GM23338 (cell line): Measurements from ENCODE around the gene AGAP1.

Experiments used
- CREB1 ChIP-seq: fragments of 250-450 bp; sonication (Bioruptor Pico); IDR thresholded peaks from 2 replicates; pipeline ENCODE4 v1.5.0; 2020; ENCODE audit warnings: low read depth, mild to moderate bottlenecking, moderate library complexity
- EZH2 ChIP-seq: fragments of 200-600 bp; sonication (generic); IDR thresholded peaks from one replicate; pipeline ENCODE4 v1.8.0; 2017; ENCODE audit warnings: antibody characterized with exemption, mild to moderate bottlenecking, low read depth; ENCODE audit not compliant: unreplicated experiment
- EZH2phosphoT487 ChIP-seq: fragments of 200-600 bp; sonication (generic); IDR thresholded peaks from one replicate; pipeline ENCODE4 v1.8.1; 2018; ENCODE audit warnings: antibody characterized with exemption; ENCODE audit not compliant: unreplicated experiment
- POLR2AphosphoS5 ChIP-seq: IDR thresholded peaks from 2 replicates; pipeline ENCODE4 v1.6.1; 2016; ENCODE audit warnings: antibody characterized with exemption, low read depth
- ZNF114 ChIP-seq: fragments of 250-450 bp; sonication (Bioruptor Pico); IDR thresholded peaks from 2 replicates; pipeline ENCODE4 v1.5.0; 2020; ENCODE audit warnings: mild to moderate bottlenecking, moderate library complexity
- TF ChIP-seq, protein P1 (sequence below), 2 experiments: fragments of 200-600 bp in 1 of 2; sonication (generic) in 1 of 2; conservative IDR thresholded peaks; 2 replicates each; pipeline versions ENCODE4 v1.5.1 to v1.6.1; 2016 to 2017; ENCODE audit warnings: antibody characterized with exemption in 2 of 2, low read depth in 2 of 2, mild to moderate bottlenecking in 2 of 2, moderate library complexity in 1 of 2
- TF ChIP-seq, protein P2 (sequence below): IDR thresholded peaks from 2 replicates; pipeline ENCODE4 v1.6.1; 2016; ENCODE audit warnings: antibody characterized with exemption

DNA sequence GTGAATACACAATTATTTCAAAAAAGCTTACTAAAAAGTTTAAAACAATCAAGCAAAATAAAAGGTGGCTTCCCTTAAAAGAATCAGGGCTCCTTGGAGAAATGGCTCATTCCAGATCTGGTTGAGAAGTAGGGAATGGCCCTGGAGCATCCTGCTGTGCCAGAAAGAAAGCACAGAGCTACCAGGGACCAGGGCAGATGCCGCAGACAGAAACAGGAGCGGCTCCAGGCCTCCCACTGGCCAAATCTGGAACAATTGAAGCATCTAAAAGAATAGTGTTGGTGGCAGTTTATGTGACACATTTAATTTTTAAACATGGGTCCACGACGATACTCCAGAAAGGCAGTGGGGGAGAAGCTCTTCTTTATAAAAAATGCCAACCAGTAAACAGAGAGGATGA lies 598.9 kb downstream of the AGAP1 start:
- TF ChIP-seq, protein P1, sequence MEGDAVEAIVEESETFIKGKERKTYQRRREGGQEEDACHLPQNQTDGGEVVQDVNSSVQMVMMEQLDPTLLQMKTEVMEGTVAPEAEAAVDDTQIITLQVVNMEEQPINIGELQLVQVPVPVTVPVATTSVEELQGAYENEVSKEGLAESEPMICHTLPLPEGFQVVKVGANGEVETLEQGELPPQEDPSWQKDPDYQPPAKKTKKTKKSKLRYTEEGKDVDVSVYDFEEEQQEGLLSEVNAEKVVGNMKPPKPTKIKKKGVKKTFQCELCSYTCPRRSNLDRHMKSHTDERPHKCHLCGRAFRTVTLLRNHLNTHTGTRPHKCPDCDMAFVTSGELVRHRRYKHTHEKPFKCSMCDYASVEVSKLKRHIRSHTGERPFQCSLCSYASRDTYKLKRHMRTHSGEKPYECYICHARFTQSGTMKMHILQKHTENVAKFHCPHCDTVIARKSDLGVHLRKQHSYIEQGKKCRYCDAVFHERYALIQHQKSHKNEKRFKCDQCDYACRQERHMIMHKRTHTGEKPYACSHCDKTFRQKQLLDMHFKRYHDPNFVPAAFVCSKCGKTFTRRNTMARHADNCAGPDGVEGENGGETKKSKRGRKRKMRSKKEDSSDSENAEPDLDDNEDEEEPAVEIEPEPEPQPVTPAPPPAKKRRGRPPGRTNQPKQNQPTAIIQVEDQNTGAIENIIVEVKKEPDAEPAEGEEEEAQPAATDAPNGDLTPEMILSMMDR (conservative IDR thresholded peaks at IDR 0.05; ENCODE audit: low read depth in 2 of 2) = peak; percentile 7 to 29; a peak in 1 of 4 replicates
- no peak for TF ChIP-seq ZNF114 (CRISPR knock-in tag)
- TF ChIP-seq POLR2AphosphoS5 = no peak
- TF ChIP-seq, protein P2, sequence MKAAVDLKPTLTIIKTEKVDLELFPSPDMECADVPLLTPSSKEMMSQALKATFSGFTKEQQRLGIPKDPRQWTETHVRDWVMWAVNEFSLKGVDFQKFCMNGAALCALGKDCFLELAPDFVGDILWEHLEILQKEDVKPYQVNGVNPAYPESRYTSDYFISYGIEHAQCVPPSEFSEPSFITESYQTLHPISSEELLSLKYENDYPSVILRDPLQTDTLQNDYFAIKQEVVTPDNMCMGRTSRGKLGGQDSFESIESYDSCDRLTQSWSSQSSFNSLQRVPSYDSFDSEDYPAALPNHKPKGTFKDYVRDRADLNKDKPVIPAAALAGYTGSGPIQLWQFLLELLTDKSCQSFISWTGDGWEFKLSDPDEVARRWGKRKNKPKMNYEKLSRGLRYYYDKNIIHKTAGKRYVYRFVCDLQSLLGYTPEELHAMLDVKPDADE = no peak
- TF ChIP-seq EZH2phosphoT487 = no peak
- no peak for TF ChIP-seq CREB1 (CRISPR knock-in tag)
- TF ChIP-seq EZH2 = no peak
